Thoracic aorta (tissue), 2 donors: Measurements from ENCODE around the gene IL25. TPM values are rescaled to one million over a fixed set of nuclear protein-coding genes. Genes with fewer than 3 reads are reported as not detected.

ENCODE experiments used
- ATAC-seq: fragments of 150-250 bp; one replicate; pipeline ENCODE4 v1.8.0; 2017; ENCODE audit warnings: low read depth; ENCODE audit not compliant: insufficient number of reproducible peaks, low FRiP score
- DNase-seq: peaks from one replicate; pipeline ENCODE4 v3.0.0-alpha.2; 2020; ENCODE audit warnings: low spot score
- H3K27ac ChIP-seq, 2 donors: fragments of 200-600 bp; sonication (generic); 1 replicate in 1 of 2; 2 replicates in 1 of 2; pipeline ENCODE4 v1.5.1; 2016; ENCODE audit warnings: mild to moderate bottlenecking in 2 of 2, moderate library complexity in 2 of 2
- H3K27me3 ChIP-seq: fragments of 200-600 bp; sonication (generic); replicated peaks from 2 replicates; pipeline ENCODE4 v1.6.0; 2016; ENCODE audit warnings: mild to moderate bottlenecking; ENCODE audit not compliant: insufficient read depth
- H3K36me3 ChIP-seq: fragments of 200-600 bp; sonication (generic); one replicate; pipeline ENCODE4 v1.5.1; 2016
- H3K4me1 ChIP-seq, 2 donors: fragments of 200-600 bp; sonication (generic); 1 replicate in 1 of 2; 2 replicates in 1 of 2; pipeline versions ENCODE4 v1.5.1 to v1.6.0; 2016; ENCODE audit warnings: low read depth in 2 of 2, mild to moderate bottlenecking in 1 of 2; ENCODE audit not compliant: control insufficient read depth in 1 of 2
- H3K4me3 ChIP-seq: fragments of 200-600 bp; sonication (generic); 2 replicates; pipeline ENCODE4 v1.5.1; 2016; ENCODE audit warnings: mild to moderate bottlenecking
- H3K9me3 ChIP-seq: fragments of 200-600 bp; sonication (generic); 2 replicates; pipeline ENCODE4 v1.5.1; 2016
- total RNA-seq, 2 donors: library from RNA; depleted of rRNA; stranded (reverse); fragments of >200 nt; gene quantifications; one replicate each; pipeline versions ENCODE4 v1.1.0 to v1.2.3, GENCODE V29; 2016
- TF ChIP-seq, protein P1 (sequence below): fragments of 200-600 bp; sonication (generic); IDR thresholded peaks from one replicate; pipeline ENCODE4 v1.5.1; 2019; ENCODE audit warnings: antibody characterized with exemption

The IL25 gene
- total RNA-seq, 2 donors from 2014 or later, result not detected

DNA sequence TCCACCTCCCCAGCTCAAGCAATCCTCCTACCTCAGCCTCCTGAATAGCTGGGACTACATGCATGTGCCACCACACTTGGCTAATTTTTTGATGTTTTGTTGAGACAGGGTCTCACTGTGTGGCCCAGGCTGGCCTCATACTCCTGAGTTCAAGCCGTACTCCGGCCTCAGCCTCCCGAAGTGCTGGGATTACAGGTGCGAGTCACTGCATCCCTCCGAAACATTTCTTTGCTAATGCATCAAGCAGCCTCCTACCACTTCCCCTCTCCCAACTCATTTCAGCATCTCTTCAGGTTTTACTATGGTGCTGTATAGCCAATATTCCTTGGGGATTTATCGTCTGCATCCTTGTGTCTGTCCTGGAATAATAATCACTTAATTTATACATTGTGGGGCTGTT, 17.6 kb upstream of the IL25 start:
- Histone ChIP-seq H3K9me3 (no peaks in the 10 kb centered on the region), H3K4me3 (no peak overlapping the region), H3K27ac (no peak overlapping the region), H3K4me1 (peaks cover 3 to 9% of the 10 kb centered on the region in 2 donors), H3K27me3 (no peaks in the 10 kb centered on the region), H3K36me3 (peaks cover 6% of the 10 kb centered on the region)
- ATAC-seq (no peak), DNase-seq (no peak)
- TF ChIP-seq, protein P1, sequence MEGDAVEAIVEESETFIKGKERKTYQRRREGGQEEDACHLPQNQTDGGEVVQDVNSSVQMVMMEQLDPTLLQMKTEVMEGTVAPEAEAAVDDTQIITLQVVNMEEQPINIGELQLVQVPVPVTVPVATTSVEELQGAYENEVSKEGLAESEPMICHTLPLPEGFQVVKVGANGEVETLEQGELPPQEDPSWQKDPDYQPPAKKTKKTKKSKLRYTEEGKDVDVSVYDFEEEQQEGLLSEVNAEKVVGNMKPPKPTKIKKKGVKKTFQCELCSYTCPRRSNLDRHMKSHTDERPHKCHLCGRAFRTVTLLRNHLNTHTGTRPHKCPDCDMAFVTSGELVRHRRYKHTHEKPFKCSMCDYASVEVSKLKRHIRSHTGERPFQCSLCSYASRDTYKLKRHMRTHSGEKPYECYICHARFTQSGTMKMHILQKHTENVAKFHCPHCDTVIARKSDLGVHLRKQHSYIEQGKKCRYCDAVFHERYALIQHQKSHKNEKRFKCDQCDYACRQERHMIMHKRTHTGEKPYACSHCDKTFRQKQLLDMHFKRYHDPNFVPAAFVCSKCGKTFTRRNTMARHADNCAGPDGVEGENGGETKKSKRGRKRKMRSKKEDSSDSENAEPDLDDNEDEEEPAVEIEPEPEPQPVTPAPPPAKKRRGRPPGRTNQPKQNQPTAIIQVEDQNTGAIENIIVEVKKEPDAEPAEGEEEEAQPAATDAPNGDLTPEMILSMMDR, result no peak

DNA sequence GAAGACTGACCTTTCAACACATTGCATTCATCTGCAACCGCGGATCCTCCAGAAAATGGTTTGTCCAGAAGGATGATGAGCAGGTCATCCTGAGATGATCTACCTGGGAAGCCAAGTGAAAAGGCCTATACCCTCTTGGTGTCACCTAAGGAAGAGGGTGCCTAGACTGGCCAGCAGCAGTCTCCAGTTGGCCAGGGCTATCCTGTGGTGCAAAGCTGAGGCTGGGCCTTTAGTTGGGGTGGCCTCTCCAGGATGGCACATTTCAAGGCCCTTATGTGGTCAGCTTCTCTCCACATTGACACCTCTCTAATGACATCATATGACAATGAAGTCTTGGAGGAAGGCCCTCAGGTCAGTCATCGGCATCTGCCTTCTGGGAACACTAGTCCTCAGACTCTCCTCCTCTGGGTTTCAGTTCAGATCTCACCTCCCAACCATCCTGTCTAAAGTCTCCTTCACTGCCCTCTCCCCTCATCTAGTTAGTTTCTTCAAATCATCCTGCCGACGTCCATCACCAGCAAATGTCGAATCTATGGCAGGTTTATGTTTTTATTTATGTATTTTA, 16.7 kb upstream of the IL25 start:
- Histone ChIP-seq H3K27ac (no peak overlapping the region), H3K4me1 (peaks cover 3 to 9% of the 10 kb centered on the region in 2 donors), H3K4me3 (no peak overlapping the region), H3K9me3 (no peaks in the 10 kb centered on the region), H3K36me3 (peaks cover 6% of the 10 kb centered on the region), H3K27me3 (no peaks in the 10 kb centered on the region)
- TF ChIP-seq, protein P1, result no peak
- ATAC-seq (no peak), DNase-seq (no peak)

DNA sequence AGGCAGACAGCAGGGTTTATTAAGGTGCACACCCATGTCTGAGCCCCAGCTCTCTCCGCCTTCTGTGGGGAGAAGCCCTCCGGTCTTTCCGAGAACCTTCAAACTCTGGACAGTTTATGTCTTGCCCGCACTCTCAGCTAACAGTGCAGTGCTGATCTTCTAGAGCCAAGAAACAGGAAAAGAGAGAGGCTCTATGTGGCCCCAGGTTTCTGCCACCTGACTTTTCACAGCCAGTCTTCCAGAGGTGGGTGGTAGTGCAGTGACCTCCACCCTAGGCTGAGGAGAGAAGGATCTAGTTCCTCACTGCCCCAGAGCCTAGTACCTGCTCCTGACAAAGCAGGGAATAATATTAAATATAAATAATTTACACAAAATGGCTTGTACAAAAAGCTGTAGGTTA, 15.9 kb upstream of the IL25 start:
- Histone ChIP-seq H3K9me3 (no peaks in the 10 kb centered on the region), H3K27ac (no peak overlapping the region), H3K27me3 (no peaks in the 10 kb centered on the region), H3K36me3 (peaks cover 6% of the 10 kb centered on the region), H3K4me1 (peaks cover 2 to 9% of the 10 kb centered on the region in 2 donors), H3K4me3 (no peak overlapping the region)
- TF ChIP-seq, protein P1, result no peak
- ATAC-seq, result no peak
- DNase-seq, result no peak

DNA sequence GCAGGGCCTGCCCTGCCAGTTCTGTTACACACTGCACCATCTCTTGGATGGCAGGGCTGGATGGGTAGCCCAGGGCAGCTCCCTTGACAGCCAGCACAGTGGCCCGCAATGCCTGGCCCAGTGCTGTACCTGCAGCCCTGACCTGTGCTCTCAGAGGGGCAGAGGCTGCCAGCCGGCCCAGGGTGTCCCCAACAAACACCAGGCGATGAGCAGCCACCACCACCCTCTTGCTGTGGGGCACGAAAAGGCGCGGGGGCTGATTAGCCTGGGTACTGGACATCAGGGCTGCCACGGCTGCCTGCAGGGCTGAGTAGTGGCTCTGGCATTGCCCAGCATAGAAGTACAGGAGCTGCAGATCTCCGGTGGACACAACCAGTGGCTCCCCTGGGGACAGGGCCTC, 15.3 kb upstream of the IL25 start:
- no peak overlapping the region for H3K4me3 ChIP-seq
- H3K9me3 ChIP-seq, result no peaks in the 10 kb centered on the region
- peaks cover 0 to 11% of the 10 kb centered on the region in 2 donors for H3K4me1 ChIP-seq
- H3K36me3 ChIP-seq, result peaks cover 6% of the 10 kb centered on the region
- no peaks in the 10 kb centered on the region for H3K27me3 ChIP-seq
- DNase-seq, result no peak
- TF ChIP-seq, protein P1, result no peak
- no peak for ATAC-seq
- H3K27ac ChIP-seq, result no peak overlapping the region

DNA sequence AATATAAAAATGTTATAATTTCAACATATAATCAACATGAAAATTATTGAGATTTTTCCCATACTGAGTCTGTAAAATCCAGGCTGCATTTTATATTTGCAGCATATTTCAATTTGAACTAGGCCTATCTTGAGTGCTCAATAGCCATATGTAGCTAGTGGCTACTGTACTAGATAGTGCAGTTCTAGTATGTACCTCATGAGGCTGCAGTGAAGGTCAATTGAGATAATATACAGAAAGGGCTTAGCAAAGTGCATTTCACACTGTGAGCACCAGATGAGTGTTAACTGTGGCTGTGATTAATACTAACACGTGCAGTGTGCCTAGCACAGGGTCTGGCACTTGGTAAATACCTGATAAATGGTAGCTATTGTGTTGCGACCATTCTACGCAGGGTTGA, 14.6 kb upstream of the IL25 start:
- no peak for ATAC-seq
- no peak overlapping the region for H3K27ac ChIP-seq
- TF ChIP-seq, protein P1, result no peak

More for the DNA sequence above, 14.6 kb upstream of the IL25 start:
- no peak overlapping the region for H3K4me3 ChIP-seq
- H3K9me3 ChIP-seq, result no peaks in the 10 kb centered on the region
- H3K27me3 ChIP-seq, result no peaks in the 10 kb centered on the region
- H3K36me3 ChIP-seq, result peaks cover 6% of the 10 kb centered on the region
- no peak for DNase-seq
- H3K4me1 ChIP-seq, result peaks cover 0 to 15% of the 10 kb centered on the region in 2 donors
